DMS 273 treated with DMSO at 0.1 percent for 48 hours (cell line): ENCODE results near the gene NDUFC1.
A peak's percentile ranks its signal among the peaks of the same experiment; 100 is the strongest.
"Not testable (repeated sequence)": the region's sequence is repeated elsewhere in the genome, so short reads cannot be mapped to it uniquely, and the experiment has no call there.

Source experiments
- DNase-seq: peaks from one replicate; lab custom pipeline; 2025; lab: John Stamatoyannopoulos, UW

Gene NDUFC1

DNA sequence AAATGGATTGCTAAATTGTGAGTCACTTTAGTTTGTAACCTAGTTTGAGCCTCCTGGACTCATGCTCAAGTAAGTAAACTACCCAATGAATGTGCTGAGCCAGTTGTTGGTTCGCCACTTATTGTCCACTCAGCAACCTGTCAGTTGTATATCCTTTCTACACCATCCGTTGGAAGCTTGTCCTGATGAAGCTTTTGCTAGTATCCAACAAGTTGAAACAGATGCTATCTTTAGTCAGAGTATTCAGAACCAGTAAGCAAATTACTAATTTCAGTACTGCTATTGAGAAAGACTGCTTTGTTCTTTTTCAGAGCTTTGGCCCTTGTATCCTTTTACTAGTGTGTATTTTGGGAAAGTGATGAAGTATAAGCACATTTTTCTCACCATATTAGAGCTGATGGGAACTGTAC lies 5.3 kb downstream of the NDUFC1 start:
- DNase-seq = no peak

GRCh38 chr4:139295942-139296299 lies 6.4 kb downstream of the NDUFC1 start:
- DNase-seq = no peak

- DNase-seq = peak; percentile 69
These were observed 6.9 kb downstream of the NDUFC1 start for GRCh38 chr4:139295206-139295941.

GRCh38 chr4:139286186-139286698 lies 16.0 kb downstream of the NDUFC1 start:
- no peak for DNase-seq

DNA sequence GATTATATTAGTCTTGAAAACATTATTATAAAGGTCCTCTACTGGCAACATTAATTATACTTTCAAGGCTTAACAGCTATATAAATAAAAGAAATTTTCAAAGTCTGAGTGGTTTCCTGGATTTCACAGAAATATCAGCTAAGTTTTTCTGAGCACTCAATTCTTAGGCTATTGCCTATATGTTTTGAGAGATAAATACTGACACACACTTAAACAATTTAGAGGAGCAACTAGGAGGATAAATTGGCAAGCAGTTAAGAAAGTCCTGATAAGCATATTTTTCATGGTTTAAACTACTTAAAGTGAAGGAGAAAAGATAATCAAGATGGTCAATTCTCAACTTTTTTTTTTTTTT lies 19.6 kb downstream of the NDUFC1 start:
- DNase-seq = no peak

DNA sequence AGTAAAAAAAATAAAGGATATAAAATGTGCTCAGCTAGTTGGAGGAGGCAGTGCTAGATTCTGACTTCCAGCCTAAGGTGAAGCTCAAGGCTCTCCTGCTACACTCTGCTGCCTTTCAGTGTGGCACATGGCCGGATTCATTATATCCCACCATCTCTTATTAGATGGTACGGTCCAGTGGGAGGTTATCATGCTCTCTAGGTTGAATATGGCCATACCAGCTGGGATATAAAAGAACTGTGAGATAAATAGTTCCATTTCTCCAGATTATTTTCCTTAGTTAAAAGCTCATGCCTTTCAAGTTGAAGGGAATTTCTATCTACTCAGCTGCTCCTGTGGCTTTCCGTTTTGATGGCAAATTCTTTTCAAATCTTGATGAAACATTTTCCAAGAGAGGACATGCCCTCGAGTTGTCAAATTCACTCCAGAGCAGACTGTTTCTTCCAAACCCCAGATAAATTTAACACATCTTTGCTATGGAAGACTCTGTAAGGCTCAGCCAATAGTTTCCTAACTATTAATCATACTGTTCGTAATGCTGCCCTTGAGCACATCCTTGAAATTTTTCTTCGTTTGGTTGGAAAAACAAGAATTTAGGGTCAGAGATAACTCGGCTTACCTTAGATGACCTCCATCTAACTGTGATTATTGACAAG lies 20.1 kb downstream of the NDUFC1 start:
- no peak for DNase-seq

- DNase-seq = no peak
These were observed 22.3 kb downstream of the NDUFC1 start, which contains the start of gene MGARP for GRCh38 chr4:139279760-139280620. TSS of gene MGARP (minus strand) at chr4:139280225. CDS start at chr4:139280158, 67 bp downstream.

- DNase-seq = no peak
These were observed 23.1 kb downstream of the NDUFC1 start for GRCh38 chr4:139278912-139279759.

- no peak for DNase-seq
These were observed 23.8 kb downstream of the NDUFC1 start for GRCh38 chr4:139278485-139278884.

GRCh38 chr4:139275281-139275735 lies 27.0 kb downstream of the NDUFC1 start:
- no peak for DNase-seq

DNA sequence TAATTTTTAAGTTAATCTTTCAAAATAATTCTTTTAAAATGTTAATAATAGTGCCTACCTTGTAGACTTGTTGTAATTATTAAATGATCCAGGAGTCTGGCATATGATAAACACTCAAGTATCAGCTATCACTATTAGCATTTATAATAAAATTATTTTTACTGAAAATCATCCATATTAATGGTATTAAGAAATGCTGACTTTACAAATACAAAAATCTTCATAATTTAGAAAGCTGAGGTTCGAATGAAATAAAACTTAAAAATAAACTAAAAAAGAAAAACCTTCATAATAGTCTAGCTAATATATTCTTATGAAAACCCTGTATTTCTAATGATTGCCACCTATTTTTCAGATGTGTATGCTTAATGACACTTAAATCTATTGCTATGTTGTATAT lies 27.5 kb downstream of the NDUFC1 start:
- no peak for DNase-seq

DNA sequence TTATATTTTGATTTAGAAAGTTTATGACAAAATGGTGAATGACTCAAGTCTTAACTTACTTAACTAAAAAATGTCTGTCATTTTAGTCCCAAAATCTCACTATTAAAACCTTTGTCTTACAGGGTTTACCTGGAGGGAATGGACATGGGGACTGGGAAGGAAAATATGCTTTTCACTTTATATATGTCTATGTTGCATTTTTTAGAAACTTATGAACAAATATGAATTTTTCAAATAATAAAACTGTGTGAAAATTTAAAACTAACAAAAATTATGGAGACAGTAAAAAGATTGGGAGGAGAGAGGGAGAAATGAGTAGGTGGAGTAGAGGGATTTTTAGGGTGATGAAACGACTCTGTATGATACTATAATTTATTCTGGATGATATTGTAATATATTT lies 28.4 kb downstream of the NDUFC1 start:
- no peak for DNase-seq

DNA sequence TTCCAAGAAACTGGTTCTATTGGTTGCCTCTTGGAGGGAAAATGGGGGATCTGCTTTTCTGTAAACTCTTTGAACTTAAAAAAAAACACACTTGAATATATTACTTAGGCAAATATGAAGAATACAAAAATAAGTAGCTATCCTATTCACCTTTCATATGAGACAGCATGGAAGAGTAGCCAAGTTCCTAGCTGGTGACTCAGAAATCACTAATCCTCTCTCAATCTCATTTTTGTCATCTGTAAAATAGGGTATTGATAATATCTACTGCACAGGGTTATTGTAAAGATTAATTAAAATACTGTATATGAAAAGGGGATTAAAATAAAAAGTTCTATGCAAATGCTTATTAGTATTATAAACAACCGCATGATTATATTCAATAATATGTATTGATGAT lies 35.0 kb downstream of the NDUFC1 start:
- DNase-seq = no peak

DNA sequence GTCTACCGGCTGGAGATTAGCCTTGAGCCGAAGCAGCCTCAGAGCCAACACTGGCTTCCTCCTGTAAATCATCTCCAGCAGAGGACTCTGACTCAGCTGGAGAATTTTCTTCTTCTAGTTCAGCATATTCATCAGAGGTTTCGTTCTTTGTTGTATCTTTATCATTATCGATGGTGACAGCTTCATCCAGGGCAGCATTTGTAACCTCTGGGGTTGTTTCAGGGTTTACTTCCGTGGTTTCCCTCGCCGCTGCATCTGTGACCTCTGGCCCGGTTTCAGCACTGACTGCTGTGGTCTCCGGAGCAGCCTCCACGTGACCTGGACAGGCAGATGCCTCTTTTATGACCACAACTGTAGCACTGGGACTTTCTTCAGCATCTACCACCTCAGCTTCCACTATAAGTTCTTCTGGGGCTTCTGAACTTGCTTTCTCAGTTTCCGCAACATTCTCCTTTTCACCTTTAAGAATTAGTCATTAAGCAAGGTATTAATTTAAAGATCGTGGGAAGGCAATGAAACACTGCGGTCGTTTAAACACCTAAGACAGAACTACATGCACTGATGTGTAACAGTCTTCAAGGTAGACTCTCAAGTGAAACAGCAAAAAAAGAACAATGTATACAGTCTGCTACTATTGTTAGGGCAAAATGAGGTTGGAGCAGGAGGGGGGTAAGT lies 35.6 kb downstream of the NDUFC1 start:
- DNase-seq = no peak

DNA sequence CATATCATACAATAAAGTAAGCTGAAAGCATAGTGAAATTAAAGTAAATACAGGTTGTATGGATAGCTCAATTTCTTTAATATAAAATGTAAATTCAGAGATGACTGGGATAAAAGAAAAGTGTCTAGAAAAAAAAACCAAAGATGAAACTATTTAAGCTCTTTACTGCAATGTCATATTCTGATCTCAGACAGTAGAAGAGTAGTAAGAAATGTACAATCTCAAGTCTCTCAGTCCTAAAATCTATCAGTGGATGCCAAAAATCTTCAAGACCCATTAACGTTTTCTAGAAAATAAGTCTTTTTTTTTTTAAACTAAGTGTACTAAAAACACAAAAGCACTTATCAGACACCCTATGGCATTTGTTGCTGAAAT lies 36.1 kb downstream of the NDUFC1 start:
- DNase-seq = no peak

- DNase-seq = no peak
These were observed 36.6 kb downstream of the NDUFC1 start for GRCh38 chr4:139265654-139266053.

- DNase-seq = no peak
These were observed 45.9 kb downstream of the NDUFC1 start for GRCh38 chr4:139256349-139256748.

GRCh38 chr4:139255581-139255980 lies 46.7 kb downstream of the NDUFC1 start:
- not testable (repeated sequence) for DNase-seq

GRCh38 chr4:139253713-139254112 lies 48.6 kb downstream of the NDUFC1 start:
- DNase-seq = no peak

- no peak for DNase-seq
These were observed 49.2 kb downstream of the NDUFC1 start for GRCh38 chr4:139253046-139253445.

DNA sequence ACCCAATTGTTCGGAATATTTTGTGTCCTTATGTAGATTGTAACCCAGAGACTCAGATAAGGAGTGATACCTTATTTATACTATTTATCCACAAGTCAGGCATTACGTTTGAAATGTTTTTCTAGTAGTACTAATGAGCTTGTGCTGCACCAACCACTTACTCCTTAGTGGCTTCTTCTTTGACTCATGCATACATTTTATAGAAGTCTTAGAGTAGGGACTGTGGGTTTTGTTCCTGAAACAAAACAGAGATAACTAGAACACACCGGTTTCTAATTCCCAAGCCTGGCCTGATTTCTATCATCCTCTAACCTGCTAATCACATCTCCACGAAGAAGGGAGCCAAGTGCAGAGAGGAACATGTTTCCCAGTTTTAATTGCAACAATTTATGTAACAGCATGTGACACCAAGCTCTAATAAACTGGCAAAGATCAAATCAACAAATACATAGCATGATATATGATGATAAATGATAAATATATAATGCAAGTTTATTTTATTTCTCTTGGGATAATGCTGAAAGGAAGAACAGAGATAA lies 54.5 kb downstream of the NDUFC1 start:
- DNase-seq = no peak
